Natural killer cell (primary cell): Measurements from ENCODE around the gene ZNF683. TPM values are rescaled to one million over a fixed set of nuclear protein-coding genes. Genes with fewer than 3 reads are reported as not detected.
"Not testable (repeated sequence)": the region's sequence is repeated elsewhere in the genome, so short reads cannot be mapped to it uniquely, and the experiment has no call there.

Experiments
- ATAC-seq, 3 donors: fragments of 150-1000 bp in 2 of 3; fragments of 200-7000 bp in 1 of 3; cut with Tn5 transposase; 1 replicate in 1 of 3; 2 replicates in 2 of 3; pipeline ENCODE4 v1.10.0; 2021; ENCODE audit warnings: mild to moderate bottlenecking in 2 of 3, moderate library complexity in 2 of 3
- DNase-seq, 2 donors: peaks; one replicate each; pipeline versions ENCODE4 v3.0.0 to v3.0.0-alpha.2; 2013 to 2021; ENCODE audit warnings: mixed read lengths in 1 of 2
- H3K27ac ChIP-seq: one replicate; pipeline ENCODE4 v1.5.1; 2013; ENCODE audit warnings: mild to moderate bottlenecking, low read length
- H3K27me3 ChIP-seq: one replicate; pipeline ENCODE4 v1.6.1; 2013; ENCODE audit warnings: low read length; ENCODE audit not compliant: control insufficient read depth, insufficient read depth
- H3K36me3 ChIP-seq: one replicate; pipeline ENCODE4 v1.6.1; 2013; ENCODE audit warnings: low read length; ENCODE audit not compliant: control insufficient read depth, insufficient read depth
- H3K4me1 ChIP-seq: one replicate; pipeline ENCODE4 v1.6.1; 2013; ENCODE audit warnings: low read length; ENCODE audit not compliant: control insufficient read depth, insufficient read depth
- H3K4me3 ChIP-seq: one replicate; pipeline ENCODE4 v1.5.1; 2013; ENCODE audit warnings: low read length
- H3K9me3 ChIP-seq: one replicate; pipeline ENCODE4 v1.6.1; 2013; ENCODE audit warnings: low read length; ENCODE audit not compliant: control insufficient read depth, insufficient read depth
- H3K27ac Mint-ChIP-seq, 2 donors: one replicate each; pipeline ENCODE4 v1.8.0; 2022; ENCODE audit warnings: mild to moderate bottlenecking in 2 of 2, mixed read lengths in 2 of 2, moderate library complexity in 1 of 2
- H3K27me3 Mint-ChIP-seq, 2 donors: one replicate each; pipeline ENCODE4 v1.8.0; 2022; ENCODE audit warnings: low read depth in 2 of 2, mixed read lengths in 2 of 2
- H3K36me3 Mint-ChIP-seq: one replicate; pipeline ENCODE4 v1.8.0; 2022; ENCODE audit warnings: mixed read lengths
- H3K4me1 Mint-ChIP-seq, 2 donors: one replicate each; pipeline ENCODE4 v1.8.0; 2022; ENCODE audit warnings: mixed read lengths in 2 of 2
- H3K4me3 Mint-ChIP-seq: one replicate; pipeline ENCODE4 v1.8.0; 2022; ENCODE audit warnings: mild to moderate bottlenecking, moderate library complexity, mixed read lengths
- H3K9me3 Mint-ChIP-seq, 2 donors: one replicate each; pipeline ENCODE4 v1.8.0; 2022; ENCODE audit warnings: mixed read lengths in 2 of 2
- WGBS: methylation state at CpG from one replicate; pipeline ENCODE4 v1.1.7; 2013; ENCODE audit warnings: missing lambda C conversion rate; ENCODE audit not compliant: insufficient coverage; 5-methylcytosine and 5-hydroxymethylcytosine counted together
- intact Hi-C: fragments of 100-400 bp; cut with micrococcal nuclease; formaldehyde crosslinking; loops from one replicate; pipeline ENCODE4 v1.14.2; 2022
- total RNA-seq, 4 donors: library from RNA; stranded (reverse); fragments of 120-200 nt in 1 of 4; gene quantifications; one replicate each; pipeline versions ENCODE4 v1.2.3 to v1.2.4, GENCODE V29; 2013 to 2022
- TF ChIP-seq, protein P1 (sequence below): fragments of 200-600 bp; IDR thresholded peaks from one replicate; pipeline ENCODE4 v1.8.0; 2022; ENCODE audit warnings: antibody characterized with exemption

The ZNF683 gene
- total RNA-seq, 3 donors from 2014 or later (not counting 1 experiment from before 2014, with no cell fraction given), result 9.6 to 38.2 (median 19.7) TPM

- H3K9me3 ChIP-seq, result no peaks in the 10 kb centered on the region
- Mint-ChIP-seq H3K36me3 (no peaks in the 10 kb centered on the region), H3K4me3 (no peak overlapping the region), H3K9me3 (no peaks in the 10 kb centered on the region), H3K27me3 (peaks cover 32 to 41% of the 10 kb centered on the region in 2 donors), H3K27ac (peak overlapping the region in 1 of 2 donors; percentile 32), H3K4me1 (peaks cover 35 to 43% of the 10 kb centered on the region in 2 donors)
- no peaks in the 10 kb centered on the region for H3K36me3 ChIP-seq
- H3K4me3 ChIP-seq, result no peak overlapping the region
- TF ChIP-seq, protein P1, sequence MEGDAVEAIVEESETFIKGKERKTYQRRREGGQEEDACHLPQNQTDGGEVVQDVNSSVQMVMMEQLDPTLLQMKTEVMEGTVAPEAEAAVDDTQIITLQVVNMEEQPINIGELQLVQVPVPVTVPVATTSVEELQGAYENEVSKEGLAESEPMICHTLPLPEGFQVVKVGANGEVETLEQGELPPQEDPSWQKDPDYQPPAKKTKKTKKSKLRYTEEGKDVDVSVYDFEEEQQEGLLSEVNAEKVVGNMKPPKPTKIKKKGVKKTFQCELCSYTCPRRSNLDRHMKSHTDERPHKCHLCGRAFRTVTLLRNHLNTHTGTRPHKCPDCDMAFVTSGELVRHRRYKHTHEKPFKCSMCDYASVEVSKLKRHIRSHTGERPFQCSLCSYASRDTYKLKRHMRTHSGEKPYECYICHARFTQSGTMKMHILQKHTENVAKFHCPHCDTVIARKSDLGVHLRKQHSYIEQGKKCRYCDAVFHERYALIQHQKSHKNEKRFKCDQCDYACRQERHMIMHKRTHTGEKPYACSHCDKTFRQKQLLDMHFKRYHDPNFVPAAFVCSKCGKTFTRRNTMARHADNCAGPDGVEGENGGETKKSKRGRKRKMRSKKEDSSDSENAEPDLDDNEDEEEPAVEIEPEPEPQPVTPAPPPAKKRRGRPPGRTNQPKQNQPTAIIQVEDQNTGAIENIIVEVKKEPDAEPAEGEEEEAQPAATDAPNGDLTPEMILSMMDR, result no peak
- intact Hi-C loops, result loop anchor here (2.0 to 10.0 kb wide), 4 partner anchors 67 to 285 kb away; partner anchors contain the start of genes C1orf232 and ZNF593
- peaks cover 49% of the 10 kb centered on the region for H3K4me1 ChIP-seq
- ATAC-seq (peak in 1 of 3 donors; percentile 33), DNase-seq (no peak)
- no peak overlapping the region for H3K27ac ChIP-seq
- WGBS, result 75% methylated on average over 4 of the region's 4 CpGs
- H3K27me3 ChIP-seq, result peaks cover 10% of the 10 kb centered on the region
These were observed 17.2 kb upstream of the ZNF683 start for GRCh38 chr1:26389604-26390247.

DNA sequence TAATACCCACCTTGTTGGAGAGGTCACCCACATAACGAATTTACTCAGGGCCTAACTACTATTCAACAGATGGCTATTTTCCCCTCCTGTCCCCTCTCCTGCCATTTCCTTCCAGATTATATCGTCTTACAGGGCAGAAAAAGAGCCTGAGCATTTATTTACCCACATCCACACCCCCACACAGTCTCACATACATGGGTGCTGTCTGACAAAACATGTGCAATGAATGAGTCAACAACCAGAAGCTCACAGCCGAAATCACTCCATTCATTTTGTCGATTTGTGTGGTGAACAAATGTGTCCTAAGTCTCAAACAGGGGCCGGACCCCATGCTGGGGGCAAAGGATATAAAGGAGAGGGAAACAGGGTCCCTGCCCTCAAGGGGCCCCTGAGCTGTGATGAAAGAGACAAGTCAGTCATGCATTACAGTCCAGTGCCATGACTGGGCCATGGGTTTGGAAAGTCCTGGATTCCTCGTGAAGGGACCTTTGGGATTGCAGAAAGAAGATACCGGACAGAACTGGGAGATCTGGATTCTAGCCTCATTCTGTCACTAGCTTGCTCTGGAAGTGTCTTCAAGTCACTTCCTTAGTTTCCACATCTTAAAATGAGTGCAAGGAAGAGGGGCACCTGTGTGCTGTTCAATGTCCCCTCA, 16.4 kb upstream of the ZNF683 start:
- no peak overlapping the region for H3K27ac ChIP-seq
- no peak overlapping the region for H3K4me3 Mint-ChIP-seq
- ATAC-seq (no peak), DNase-seq (no peak)
- no peaks in the 10 kb centered on the region for H3K9me3 Mint-ChIP-seq
- H3K27me3 ChIP-seq, result peaks cover 10% of the 10 kb centered on the region
- H3K9me3 ChIP-seq, result no peaks in the 10 kb centered on the region
- peaks cover 41 to 51% of the 10 kb centered on the region in 2 donors for H3K4me1 Mint-ChIP-seq
- no peaks in the 10 kb centered on the region for H3K36me3 Mint-ChIP-seq
- WGBS, result 91% methylated on average over 7 of the region's 7 CpGs
- TF ChIP-seq, protein P1, result no peak
- H3K4me3 ChIP-seq, result no peak overlapping the region
- H3K36me3 ChIP-seq, result no peaks in the 10 kb centered on the region
- intact Hi-C loops, result no loop called here
- H3K27me3 Mint-ChIP-seq, result peaks cover 38 to 41% of the 10 kb centered on the region in 2 donors
- H3K27ac Mint-ChIP-seq, result peak overlapping the region in 1 of 2 donors; percentile 32
- H3K4me1 ChIP-seq, result peaks cover 55% of the 10 kb centered on the region

DNA sequence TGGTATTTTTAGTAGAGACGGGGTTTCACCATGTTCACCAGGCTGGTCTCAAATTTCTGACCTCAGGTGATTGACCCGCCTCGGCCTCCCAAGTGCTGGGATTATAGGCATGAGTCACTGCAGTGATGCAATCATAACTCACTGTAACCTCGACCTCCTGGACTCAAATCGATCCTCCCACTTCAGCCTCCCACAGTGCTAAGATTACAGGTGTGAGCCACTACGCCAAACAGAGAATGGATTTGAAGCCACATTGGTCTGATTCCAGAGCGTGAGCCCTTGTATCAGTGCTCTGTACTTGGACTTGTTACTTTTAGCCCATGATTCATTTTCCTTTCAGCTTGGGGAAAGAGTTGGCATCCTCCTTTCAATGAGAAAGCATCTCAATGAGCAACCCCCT, 14.9 kb upstream of the ZNF683 start:
- H3K27ac Mint-ChIP-seq, result no peak overlapping the region
- H3K4me1 Mint-ChIP-seq, result peaks cover 42 to 53% of the 10 kb centered on the region in 2 donors
- H3K27ac ChIP-seq, result no peak overlapping the region
- H3K4me3 Mint-ChIP-seq, result no peak overlapping the region
- TF ChIP-seq, protein P1, result no peak
- peaks cover 61% of the 10 kb centered on the region for H3K4me1 ChIP-seq
- peaks cover 4% of the 10 kb centered on the region for H3K9me3 ChIP-seq
- H3K36me3 Mint-ChIP-seq, result no peaks in the 10 kb centered on the region
- DNase-seq (no peak), ATAC-seq (no peak)
- peaks cover 33 to 36% of the 10 kb centered on the region in 2 donors for H3K27me3 Mint-ChIP-seq
- no peak overlapping the region for H3K4me3 ChIP-seq
- peaks cover 10% of the 10 kb centered on the region for H3K27me3 ChIP-seq
- H3K36me3 ChIP-seq, result no peaks in the 10 kb centered on the region
- intact Hi-C loops, result no loop called here
- H3K9me3 Mint-ChIP-seq, result no peaks in the 10 kb centered on the region
- WGBS, result 88% methylated on average over 7 of the region's 7 CpGs

- intact Hi-C loops, H3K27me3 ChIP-seq, H3K27ac ChIP-seq, H3K36me3 Mint-ChIP-seq, ATAC-seq, H3K9me3 Mint-ChIP-seq, DNase-seq, H3K9me3 ChIP-seq, H3K4me3 ChIP-seq, H3K27ac Mint-ChIP-seq, H3K36me3 ChIP-seq: not testable (repeated sequence)
- H3K27me3 Mint-ChIP-seq, result peaks cover 32 to 34% of the 10 kb centered on the region in 2 donors
- peak overlapping the region; percentile 55 for H3K4me3 Mint-ChIP-seq
- 100% methylated on average over 3 of the region's 3 CpGs for WGBS
- H3K4me1 ChIP-seq, result peaks cover 46% of the 10 kb centered on the region
- H3K4me1 Mint-ChIP-seq, result peaks cover 36 to 53% of the 10 kb centered on the region in 2 donors
These were observed 12.5 kb upstream of the ZNF683 start for GRCh38 chr1:26385063-26385462.
